Keratinocyte (primary cell): ENCODE measurements around the gene UQCC3. TPM values are rescaled to one million over a fixed set of nuclear protein-coding genes. Genes with fewer than 3 reads are reported as not detected.
"Not testable (repeated sequence)": the region's sequence is repeated elsewhere in the genome, so short reads cannot be mapped to it uniquely, and the experiment has no call there.

ENCODE experiments used
- DNase-seq: peaks from one replicate; pipeline ENCODE4 v3.0.0-alpha.2; 2011; ENCODE audit warnings: low read depth, missing footprints, low spot score
- FAIRE-seq: peaks from 2 replicates; lab custom pipeline; 2011; peaks lifted over from hg19 to GRCh38; lab: Jason Lieb, UNC
- H2AFZ ChIP-seq: 2 replicates; pipeline ENCODE4 v1.6.0; 2012; ENCODE audit warnings: low read length, control low read depth, inconsistent platforms; ENCODE audit not compliant: control insufficient read depth
- H3K27ac ChIP-seq: 2 replicates; pipeline ENCODE4 v1.5.1; 2011; ENCODE audit warnings: low read length; ENCODE audit not compliant: control insufficient read depth, insufficient read depth
- H3K27me3 ChIP-seq: 3 replicates; pipeline ENCODE4 v1.6.0; 2011; ENCODE audit warnings: low read length; ENCODE audit not compliant: control insufficient read depth, insufficient read depth; ENCODE audit errors: extremely low read depth
- H3K36me3 ChIP-seq, 2 experiments: 2 replicates in 1 of 2; 3 replicates in 1 of 2; pipeline ENCODE4 v1.5.1; 2011; ENCODE audit warnings: low read length in 2 of 2, mild to moderate bottlenecking in 1 of 2; ENCODE audit not compliant: control insufficient read depth in 2 of 2, insufficient read depth in 2 of 2; ENCODE audit errors: extremely low read depth in 1 of 2
- H3K4me1 ChIP-seq: 3 replicates; pipeline ENCODE4 v1.5.1; 2011; ENCODE audit warnings: low read length; ENCODE audit not compliant: control insufficient read depth, insufficient read depth; ENCODE audit errors: extremely low read depth
- H3K4me2 ChIP-seq: 3 replicates; pipeline ENCODE4 v1.6.0; 2011; ENCODE audit warnings: low read depth, low read length; ENCODE audit not compliant: control insufficient read depth, insufficient read depth; ENCODE audit errors: extremely low read depth
- H3K4me3 ChIP-seq, 3 experiments: fragments of 200-600 bp in 1 of 3; sonication (generic) in 1 of 3; 2 replicates in 2 of 3; 3 replicates in 1 of 3; pipeline ENCODE4 v1.5.1; 2011 to 2016; ENCODE audit warnings: low read length in 3 of 3, mild to moderate bottlenecking in 3 of 3, control low read depth in 2 of 3, inconsistent platforms in 1 of 3, low read depth in 1 of 3, mixed read lengths in 1 of 3, mixed run types in 1 of 3, moderate library complexity in 1 of 3; ENCODE audit not compliant: control insufficient read depth in 2 of 3, insufficient read depth in 2 of 3; ENCODE audit errors: extremely low read depth in 1 of 3
- H3K79me2 ChIP-seq: 2 replicates; pipeline ENCODE4 v1.6.0; 2012; ENCODE audit warnings: low read length; ENCODE audit not compliant: control insufficient read depth, insufficient read depth
- H3K9ac ChIP-seq: 3 replicates; pipeline ENCODE4 v1.6.0; 2011; ENCODE audit warnings: low read length; ENCODE audit not compliant: control insufficient read depth, insufficient read depth; ENCODE audit errors: extremely low read depth
- H3K9me1 ChIP-seq: 3 replicates; pipeline ENCODE4 v1.6.0; 2011; ENCODE audit warnings: low read length; ENCODE audit not compliant: control insufficient read depth, insufficient read depth; ENCODE audit errors: extremely low read depth
- H3K9me3 ChIP-seq: 2 replicates; pipeline ENCODE4 v1.5.1; 2012; ENCODE audit warnings: low read depth, low read length; ENCODE audit not compliant: control insufficient read depth
- H4K20me1 ChIP-seq: 3 replicates; pipeline ENCODE4 v1.6.0; 2011; ENCODE audit warnings: low read length; ENCODE audit not compliant: control insufficient read depth, insufficient read depth; ENCODE audit errors: extremely low read depth
- CTCF ChIP-seq, 3 experiments: IDR thresholded peaks in 1 of 3; conservative IDR thresholded peaks in 1 of 3; optimal IDR thresholded peaks in 1 of 3; 2 replicates in 2 of 3; 3 replicates in 1 of 3; pipeline versions ENCODE3 to v1.5.1; 2011; ENCODE audit warnings: low read length in 3 of 3, mild to moderate bottlenecking in 3 of 3, moderate library complexity in 2 of 3, control low read depth in 1 of 3, inconsistent platforms in 1 of 3; ENCODE audit not compliant: insufficient read depth in 2 of 3; ENCODE audit errors: extremely low read depth in 1 of 3
- EZH2 ChIP-seq: IDR thresholded peaks from one replicate; pipeline ENCODE4 v1.6.1; 2012; ENCODE audit warnings: inconsistent platforms, mild to moderate bottlenecking, low read length, moderate library complexity
- dilution Hi-C: fragments of 300-500 bp; cut with MboI; formaldehyde crosslinking; loops from one replicate; pipeline ENCODE4 v1.7.0; 2020; ENCODE audit warnings: low sequenced_read_pairs; ENCODE audit not compliant: extremely low pct_ligation_motif_present
- polyA plus RNA-seq, 5 experiments: library from polyadenylated mRNA; depleted of rRNA in 3 of 5; stranded (reverse) in 3 of 5; stranded (forward) in 1 of 5; unstranded in 1 of 5; fragments of >200 nt; gene quantifications; 1 replicate in 1 of 5; 2 replicates in 3 of 5; 3 replicates in 1 of 5; pipeline versions ENCODE4 v1.2.1 to v1.2.3, GENCODE V29; 2011 to 2012; ENCODE audit warnings: missing spikeins in 2 of 5, low read depth in 1 of 5, low replicate concordance in 1 of 5

The UQCC3 gene
- polyA plus RNA-seq, 1 donor (not counting 4 experiments of a cell fraction or from before 2014, with no cell fraction given), result 8.6 TPM

GRCh38 chr11:62648967-62649364 is 22.5 kb upstream of the UQCC3 start:
- H3K27me3 ChIP-seq, result no peaks in the 10 kb centered on the region
- peaks cover 52% of the 10 kb centered on the region for H3K79me2 ChIP-seq

GRCh38 chr11:62649486-62649885 is 22.0 kb upstream of the UQCC3 start:
- H3K4me3 ChIP-seq, result no peak overlapping the region
- FAIRE-seq, result no peak
- peaks cover 46% of the 10 kb centered on the region for H3K79me2 ChIP-seq
- no peak overlapping the region for H2AFZ ChIP-seq
- dilution Hi-C loops, result no loop called here
- no peaks in the 10 kb centered on the region for H3K27me3 ChIP-seq
- no peak overlapping the region for H3K4me2 ChIP-seq
- TF ChIP-seq EZH2 (no peak), CTCF (optimal IDR thresholded peaks at IDR 0.05 in 1 of 3, IDR thresholded peaks at IDR 0.05 in 1 of 3, conservative IDR thresholded peaks at IDR 0.05 in 1 of 3; ENCODE audit: extremely low read depth in 1 of 3, insufficient read depth in 2 of 3, low read length in 3 of 3) (no peak)
- H3K27ac ChIP-seq, result no peak overlapping the region
- H4K20me1 ChIP-seq, result no peaks in the 10 kb centered on the region
- H3K9ac ChIP-seq, result no peak overlapping the region
- peaks cover 12 to 16% of the 10 kb centered on the region in 2 experiments for H3K36me3 ChIP-seq
- no peaks in the 10 kb centered on the region for H3K9me3 ChIP-seq
- H3K9me1 ChIP-seq, result no peaks in the 10 kb centered on the region
- no peak for DNase-seq
- peaks cover 22% of the 10 kb centered on the region for H3K4me1 ChIP-seq

More at GRCh38 chr11:62648967-62649364, 22.5 kb upstream of the UQCC3 start:
- DNase-seq (no peak), FAIRE-seq (no peak)
- no peak for TF ChIP-seq CTCF (optimal IDR thresholded peaks at IDR 0.05 in 1 of 3, IDR thresholded peaks at IDR 0.05 in 1 of 3, conservative IDR thresholded peaks at IDR 0.05 in 1 of 3; ENCODE audit: extremely low read depth in 1 of 3, insufficient read depth in 2 of 3, low read length in 3 of 3)
- no peak for TF ChIP-seq EZH2
- Histone ChIP-seq H3K4me3 (no peak overlapping the region), H3K9me1 (no peaks in the 10 kb centered on the region), H3K9me3 (no peaks in the 10 kb centered on the region), H3K27ac (no peak overlapping the region), H2AFZ (no peak overlapping the region), H4K20me1 (no peaks in the 10 kb centered on the region), H3K9ac (no peak overlapping the region), H3K36me3 (peaks cover 16 to 21% of the 10 kb centered on the region in 2 experiments), H3K4me1 (peaks cover 22% of the 10 kb centered on the region), H3K4me2 (no peak overlapping the region)
- dilution Hi-C loops, result no loop called here

- H3K9me1 ChIP-seq, DNase-seq, dilution Hi-C loops, H3K9me3 ChIP-seq, FAIRE-seq, H3K27me3 ChIP-seq, H2AFZ ChIP-seq, H3K27ac ChIP-seq, H3K4me2 ChIP-seq, H4K20me1 ChIP-seq, H3K9ac ChIP-seq, H3K4me3 ChIP-seq: not testable (repeated sequence)
- peaks cover 12 to 15% of the 10 kb centered on the region in 2 experiments for H3K36me3 ChIP-seq
- peaks cover 16% of the 10 kb centered on the region for H3K4me1 ChIP-seq
- peaks cover 40% of the 10 kb centered on the region for H3K79me2 ChIP-seq
These were observed 21.2 kb upstream of the UQCC3 start for GRCh38 chr11:62650283-62650682.
